PC-3 (cell line): ENCODE data around the gene FSIP1.

Experiments
- EZH2 ChIP-seq: fragments of 300-600 bp; sonication (generic); IDR thresholded peaks from one replicate; pipeline ENCODE4 v1.6.1; 2017; ENCODE audit warnings: antibody characterized with exemption, mild to moderate bottlenecking, low read length; ENCODE audit not compliant: unreplicated experiment
- EZH2phosphoT487 ChIP-seq: fragments of 300-600 bp; sonication (generic); IDR thresholded peaks from 2 replicates; pipeline ENCODE4 v1.6.1; 2018; ENCODE audit warnings: mild to moderate bottlenecking, antibody characterized with exemption, low read length, borderline replicate concordance
- TF ChIP-seq, protein P1 (sequence below): fragments of 300-600 bp; sonication (generic); conservative IDR thresholded peaks from 2 replicates; pipeline ENCODE4 v1.5.1; 2017; ENCODE audit warnings: antibody characterized with exemption, low read depth, mild to moderate bottlenecking, low read length

- TF ChIP-seq EZH2 (no peak), EZH2phosphoT487 (no peak)
- TF ChIP-seq, protein P1, sequence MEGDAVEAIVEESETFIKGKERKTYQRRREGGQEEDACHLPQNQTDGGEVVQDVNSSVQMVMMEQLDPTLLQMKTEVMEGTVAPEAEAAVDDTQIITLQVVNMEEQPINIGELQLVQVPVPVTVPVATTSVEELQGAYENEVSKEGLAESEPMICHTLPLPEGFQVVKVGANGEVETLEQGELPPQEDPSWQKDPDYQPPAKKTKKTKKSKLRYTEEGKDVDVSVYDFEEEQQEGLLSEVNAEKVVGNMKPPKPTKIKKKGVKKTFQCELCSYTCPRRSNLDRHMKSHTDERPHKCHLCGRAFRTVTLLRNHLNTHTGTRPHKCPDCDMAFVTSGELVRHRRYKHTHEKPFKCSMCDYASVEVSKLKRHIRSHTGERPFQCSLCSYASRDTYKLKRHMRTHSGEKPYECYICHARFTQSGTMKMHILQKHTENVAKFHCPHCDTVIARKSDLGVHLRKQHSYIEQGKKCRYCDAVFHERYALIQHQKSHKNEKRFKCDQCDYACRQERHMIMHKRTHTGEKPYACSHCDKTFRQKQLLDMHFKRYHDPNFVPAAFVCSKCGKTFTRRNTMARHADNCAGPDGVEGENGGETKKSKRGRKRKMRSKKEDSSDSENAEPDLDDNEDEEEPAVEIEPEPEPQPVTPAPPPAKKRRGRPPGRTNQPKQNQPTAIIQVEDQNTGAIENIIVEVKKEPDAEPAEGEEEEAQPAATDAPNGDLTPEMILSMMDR: no peak
Measured at GRCh38 chr15:39684233-39684632, 98.4 kb downstream of the FSIP1 start.
